ENCODE measurements around the gene MLXIP.
A peak's percentile ranks its signal among the peaks of the same experiment; 100 is the strongest.
"Not testable (repeated sequence)": the region's sequence is repeated elsewhere in the genome, so short reads cannot be mapped to it uniquely, and the experiment has no call there.

MLXIP gene

GRCh38 chr12:122094735-122095631 is 16.4 kb downstream of the MLXIP start:
- DNase-seq (ENCODE audit: extremely low read depth in 1 of 2, low read depth in 1 of 2): no peak

- no peak for DNase-seq (ENCODE audit: extremely low read depth in 1 of 2, low read depth in 1 of 2)
Observed at GRCh38 chr12:122096014-122096413, 17.5 kb downstream of the MLXIP start.

GRCh38 chr12:122096591-122097149 is 18.1 kb downstream of the MLXIP start:
- DNase-seq (ENCODE audit: extremely low read depth in 1 of 2, low read depth in 1 of 2): no peak

- DNase-seq (ENCODE audit: extremely low read depth in 1 of 2, low read depth in 1 of 2): no peak
Observed at GRCh38 chr12:122097584-122097926, 19.0 kb downstream of the MLXIP start.

GRCh38 chr12:122097927-122098756 is 19.6 kb downstream of the MLXIP start:
- DNase-seq (ENCODE audit: extremely low read depth in 1 of 2, low read depth in 1 of 2): no peak

- no peak for DNase-seq (ENCODE audit: extremely low read depth in 1 of 2, low read depth in 1 of 2)
Observed at GRCh38 chr12:122099280-122099749, 20.8 kb downstream of the MLXIP start.

GRCh38 chr12:122099856-122100255 is 21.3 kb downstream of the MLXIP start:
- no peak for DNase-seq (ENCODE audit: extremely low read depth in 1 of 2, low read depth in 1 of 2)

GRCh38 chr12:122100568-122100967 is 22.0 kb downstream of the MLXIP start:
- DNase-seq (ENCODE audit: extremely low read depth in 1 of 2, low read depth in 1 of 2): no peak

GRCh38 chr12:122102331-122102730 is 23.8 kb downstream of the MLXIP start:
- no peak for DNase-seq (ENCODE audit: extremely low read depth in 1 of 2, low read depth in 1 of 2)

GRCh38 chr12:122104844-122105243 is 26.3 kb downstream of the MLXIP start:
- DNase-seq (ENCODE audit: extremely low read depth in 1 of 2, low read depth in 1 of 2): no peak

GRCh38 chr12:122105496-122105895 is 26.9 kb downstream of the MLXIP start:
- DNase-seq (ENCODE audit: extremely low read depth in 1 of 2, low read depth in 1 of 2): not testable (repeated sequence)

GRCh38 chr12:122106843-122107242 is 28.3 kb downstream of the MLXIP start:
- no peak for DNase-seq (ENCODE audit: extremely low read depth in 1 of 2, low read depth in 1 of 2)

- no peak for DNase-seq (ENCODE audit: extremely low read depth in 1 of 2, low read depth in 1 of 2)
Observed at GRCh38 chr12:122107261-122107660, 28.7 kb downstream of the MLXIP start.

- DNase-seq (ENCODE audit: extremely low read depth in 1 of 2, low read depth in 1 of 2): no peak
Observed at GRCh38 chr12:122111089-122111641, 32.6 kb downstream of the MLXIP start.

- no peak for DNase-seq (ENCODE audit: extremely low read depth in 1 of 2, low read depth in 1 of 2)
Observed at GRCh38 chr12:122116707-122117535, 38.4 kb downstream of the MLXIP start.

GRCh38 chr12:122117979-122118378 is 39.4 kb downstream of the MLXIP start:
- no peak for DNase-seq (ENCODE audit: extremely low read depth in 1 of 2, low read depth in 1 of 2)

- DNase-seq (ENCODE audit: extremely low read depth in 1 of 2, low read depth in 1 of 2): not testable (repeated sequence)
Observed at GRCh38 chr12:122121341-122121740, 42.8 kb downstream of the MLXIP start.

- no peak for DNase-seq (ENCODE audit: extremely low read depth in 1 of 2, low read depth in 1 of 2)
Observed at GRCh38 chr12:122121745-122122144, 43.2 kb downstream of the MLXIP start.

- DNase-seq (ENCODE audit: extremely low read depth in 1 of 2, low read depth in 1 of 2): peak; percentile 25 to 28
Observed at GRCh38 chr12:122123051-122123760, 44.6 kb downstream of the MLXIP start.

- DNase-seq (ENCODE audit: extremely low read depth in 1 of 2, low read depth in 1 of 2): no peak
Observed at GRCh38 chr12:122123761-122124145, 45.2 kb downstream of the MLXIP start.

Data from stimulated activated CD8-positive, alpha-beta memory T cell treated with anti-CD3 and anti-CD28 coated beads, Interleukin-7, amount 100 ng/mL, for 48 hours (primary cell).